ENCODE results near the gene ZNF669.

- no peak for TF ChIP-seq CTCF (conservative IDR thresholded peaks at IDR 0.05 in 1 of 2, IDR thresholded peaks at IDR 0.05 in 1 of 2; ENCODE audit: extremely low read depth in 1 of 2, insufficient read depth in 1 of 2, low read depth in 1 of 2, low read length in 2 of 2)
- no peak for TF ChIP-seq EZH2 (IDR thresholded peaks at IDR 0.05; ENCODE audit: borderline replicate concordance, low read length)
These were observed 16.9 kb downstream of the ZNF669 start for GRCh38 chr1:247087256-247087655.
